HG02610 (cell line): Measurements from ENCODE around the gene ST6GALNAC6.
"Not testable (repeated sequence)": the region's sequence is repeated elsewhere in the genome, so short reads cannot be mapped to it uniquely, and the experiment has no call there.

Experiments
- ATAC-seq: cut with Tn5 transposase; IDR thresholded peaks from one replicate; pipeline ENCODE4 v1.9.1; 2021; ENCODE audit warnings: mild to moderate bottlenecking, moderate library complexity; ENCODE audit not compliant: unreplicated experiment

Gene ST6GALNAC6

DNA sequence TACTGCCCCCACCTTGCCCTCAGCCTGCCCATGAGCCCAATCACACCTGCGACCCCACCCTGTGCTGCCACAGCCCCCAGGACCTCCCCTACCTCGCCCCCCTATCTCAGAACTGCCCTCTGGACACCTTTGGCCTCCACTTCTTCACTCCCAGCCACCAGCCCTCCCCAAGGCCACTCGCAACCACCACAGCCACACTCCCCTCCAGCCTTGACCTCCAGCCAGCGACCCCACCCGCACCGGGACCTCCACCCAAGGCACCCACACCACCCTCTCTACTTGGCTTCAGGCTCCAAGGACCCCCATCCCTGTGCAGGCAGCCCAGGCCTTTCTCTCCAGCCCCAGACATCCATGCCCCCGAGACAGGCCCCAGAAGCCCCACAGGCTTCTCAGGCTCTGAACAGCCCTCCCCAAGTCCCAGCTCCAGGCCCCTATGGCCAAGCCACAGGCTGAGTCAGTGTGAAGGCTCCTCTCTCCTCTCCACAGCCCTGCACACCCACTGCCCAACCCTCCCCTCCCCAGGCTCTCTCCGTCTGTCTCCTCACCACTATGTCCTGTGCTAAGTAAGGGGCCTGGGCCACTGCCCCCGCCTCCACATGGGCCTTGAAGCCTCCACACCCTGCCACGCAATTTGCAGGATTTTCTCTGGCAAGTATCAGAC is 24.0 kb downstream of the ST6GALNAC6 start:
- ATAC-seq, result no peak

DNA sequence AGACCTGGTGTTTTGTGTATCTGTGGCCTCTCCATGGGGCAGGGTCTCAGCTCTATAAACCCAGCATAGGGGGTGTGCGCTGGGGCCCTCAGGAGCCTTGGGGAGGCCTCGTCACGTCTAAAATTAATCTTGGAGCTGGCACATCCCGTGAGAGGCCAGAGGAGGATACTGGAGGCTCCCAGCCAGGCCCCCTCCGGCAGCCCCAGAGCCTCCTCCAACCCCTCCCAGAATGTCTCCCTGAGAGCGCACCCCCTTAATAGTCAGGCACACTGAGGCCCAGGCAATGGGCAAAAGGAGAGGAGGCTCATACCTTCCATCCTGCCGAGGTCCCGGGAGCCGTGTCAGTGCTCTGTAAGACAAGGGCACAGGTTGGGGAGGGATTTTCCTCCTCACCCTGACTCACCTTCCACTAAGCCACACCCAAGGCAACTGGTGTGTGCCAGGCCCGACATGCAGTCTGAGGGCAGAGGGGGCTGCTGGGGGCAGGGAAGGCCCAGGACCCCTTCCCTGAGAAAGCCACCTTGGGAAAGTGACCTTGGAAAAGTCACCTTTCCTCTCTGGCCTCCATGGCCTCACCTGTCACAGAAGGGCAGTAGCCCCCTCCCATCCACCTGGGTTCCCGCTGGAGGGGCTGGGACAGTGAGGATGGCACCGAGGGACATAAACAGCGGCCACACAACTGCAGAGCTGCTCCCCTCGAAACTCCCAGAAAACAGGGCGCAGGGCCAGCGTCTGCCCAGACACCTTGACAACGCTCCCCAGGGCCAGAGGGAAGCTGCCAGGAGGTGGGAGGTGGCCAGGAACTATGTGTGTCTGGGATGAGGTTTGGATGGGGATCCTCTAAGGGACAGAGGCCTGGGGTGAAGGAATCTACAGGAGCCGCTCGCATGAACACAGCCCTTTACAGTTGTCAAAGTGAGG is 24.8 kb downstream of the ST6GALNAC6 start:
- ATAC-seq, result no peak

- ATAC-seq, result no peak
Measured at GRCh38 chr9:127873886-127874285, 25.5 kb downstream of the ST6GALNAC6 start.

- ATAC-seq, result no peak
Measured at GRCh38 chr9:127873223-127873691, 26.1 kb downstream of the ST6GALNAC6 start.

GRCh38 chr9:127872369-127873222 is 26.8 kb downstream of the ST6GALNAC6 start:
- no peak for ATAC-seq

DNA sequence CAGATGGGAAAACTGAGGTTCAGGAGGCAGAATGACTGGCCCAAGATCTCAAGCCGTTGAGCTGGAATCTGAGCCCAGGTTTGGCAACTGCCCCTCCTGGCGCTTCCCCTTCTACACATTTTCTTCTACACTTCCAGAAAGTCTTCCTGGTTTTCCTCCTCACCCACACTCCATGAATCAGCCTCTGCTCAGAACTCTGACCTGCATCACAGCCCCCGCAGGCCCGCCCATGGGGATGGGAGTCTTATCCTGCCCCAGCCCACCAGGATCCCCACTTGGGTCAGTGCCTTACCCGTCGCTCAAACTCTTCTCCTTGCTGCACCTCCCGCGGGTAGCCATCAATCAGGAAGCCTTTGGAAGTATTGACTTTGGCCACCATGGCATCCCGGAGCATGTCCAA is 27.9 kb downstream of the ST6GALNAC6 start:
- no peak for ATAC-seq

DNA sequence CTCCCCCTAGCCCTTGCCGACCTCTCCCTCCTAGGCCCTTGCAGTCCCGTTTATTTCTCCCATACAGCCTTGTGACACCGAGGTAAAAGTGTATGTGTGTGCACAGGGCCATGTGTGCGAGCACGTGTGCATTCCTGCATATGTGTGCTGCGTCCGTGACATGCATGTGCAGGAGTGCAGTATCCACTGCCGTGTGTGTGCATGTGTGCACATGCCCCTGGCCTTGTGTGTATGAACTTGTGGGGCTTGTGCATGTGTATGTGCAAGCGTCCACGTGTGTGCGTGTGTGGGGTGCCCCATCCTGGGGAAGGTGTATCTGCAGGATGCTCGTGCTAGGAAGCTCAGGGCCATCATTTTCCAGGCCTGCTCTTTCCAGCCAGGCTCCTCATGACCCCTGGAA is 28.5 kb downstream of the ST6GALNAC6 start:
- no peak for ATAC-seq

DNA sequence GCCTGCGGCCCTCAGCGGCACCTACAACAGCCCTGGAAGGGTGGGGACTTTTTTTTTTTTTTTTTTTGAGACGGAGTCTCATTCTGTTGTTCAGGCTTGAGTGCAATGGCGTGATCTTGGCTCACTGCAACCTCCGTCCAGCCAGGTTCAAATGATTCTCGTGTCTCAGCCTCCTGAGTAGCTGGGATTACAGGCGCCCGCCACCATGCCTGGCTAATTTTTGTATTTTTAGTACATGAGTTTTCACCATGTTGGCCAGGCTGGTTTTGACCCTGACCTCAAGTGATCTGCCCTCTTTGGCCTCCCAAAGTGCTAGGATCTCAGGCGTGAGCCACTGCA is 29.3 kb downstream of the ST6GALNAC6 start:
- ATAC-seq, result not testable (repeated sequence)

- peak; percentile 58 for ATAC-seq
Measured at GRCh38 chr9:127869310-127870152, 29.9 kb downstream of the ST6GALNAC6 start.

DNA sequence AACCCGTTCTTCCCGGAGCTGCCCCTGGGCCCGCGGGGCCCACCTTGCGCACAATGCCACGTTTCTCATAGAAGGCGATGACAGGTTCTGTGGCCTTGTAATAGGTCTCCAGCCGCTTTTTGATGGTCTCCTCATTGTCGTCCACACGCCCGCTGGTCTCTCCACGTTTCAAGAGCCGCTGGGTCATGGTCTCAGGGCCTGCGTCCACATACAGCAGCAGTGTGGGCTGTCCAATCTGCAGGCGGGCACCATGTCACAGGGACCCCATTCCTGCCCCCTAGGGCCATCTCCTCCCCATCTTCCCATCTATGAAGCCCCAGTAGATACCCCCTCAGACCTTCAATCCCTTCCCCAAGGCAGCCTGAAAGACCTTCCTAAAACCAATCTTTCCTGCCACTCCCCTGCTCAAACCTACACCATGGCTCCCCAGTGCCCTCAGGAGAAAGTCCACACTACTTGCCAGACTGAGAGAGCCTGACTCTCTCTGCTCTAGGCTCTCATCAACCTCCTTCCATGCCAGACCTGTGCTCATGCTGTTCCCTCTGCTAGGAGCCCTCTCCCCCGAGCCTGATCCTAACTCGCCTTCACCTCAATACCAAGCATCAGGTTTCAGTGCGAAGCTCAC is 31.0 kb downstream of the ST6GALNAC6 start:
- ATAC-seq, result no peak

GRCh38 chr9:127867356-127868277 is 31.8 kb downstream of the ST6GALNAC6 start:
- ATAC-seq, result no peak

- no peak for ATAC-seq
Measured at GRCh38 chr9:127866535-127866934, 32.9 kb downstream of the ST6GALNAC6 start.

- ATAC-seq, result no peak
Measured at GRCh38 chr9:127865645-127866464, 33.5 kb downstream of the ST6GALNAC6 start.

DNA sequence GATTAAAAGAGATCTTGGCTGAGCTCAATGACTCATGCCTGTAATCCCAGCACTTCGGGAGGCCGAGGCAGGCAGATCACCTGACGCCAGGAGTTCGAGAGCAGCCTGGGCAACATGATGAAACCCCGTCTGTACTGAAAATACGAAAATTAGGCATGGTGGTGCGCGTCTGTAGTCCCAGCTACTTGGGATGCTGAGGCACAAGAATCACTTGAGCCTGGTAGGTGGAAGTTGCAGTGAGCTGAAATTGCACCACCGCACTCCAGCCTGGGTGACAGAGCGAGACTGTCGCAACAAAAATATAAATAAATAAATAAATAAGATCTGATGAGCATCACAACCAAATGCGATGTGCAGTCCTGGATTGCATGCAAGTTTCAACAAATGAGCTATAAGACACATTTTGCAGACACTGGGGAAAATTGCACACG is 36.2 kb downstream of the ST6GALNAC6 start:
- no peak for ATAC-seq

DNA sequence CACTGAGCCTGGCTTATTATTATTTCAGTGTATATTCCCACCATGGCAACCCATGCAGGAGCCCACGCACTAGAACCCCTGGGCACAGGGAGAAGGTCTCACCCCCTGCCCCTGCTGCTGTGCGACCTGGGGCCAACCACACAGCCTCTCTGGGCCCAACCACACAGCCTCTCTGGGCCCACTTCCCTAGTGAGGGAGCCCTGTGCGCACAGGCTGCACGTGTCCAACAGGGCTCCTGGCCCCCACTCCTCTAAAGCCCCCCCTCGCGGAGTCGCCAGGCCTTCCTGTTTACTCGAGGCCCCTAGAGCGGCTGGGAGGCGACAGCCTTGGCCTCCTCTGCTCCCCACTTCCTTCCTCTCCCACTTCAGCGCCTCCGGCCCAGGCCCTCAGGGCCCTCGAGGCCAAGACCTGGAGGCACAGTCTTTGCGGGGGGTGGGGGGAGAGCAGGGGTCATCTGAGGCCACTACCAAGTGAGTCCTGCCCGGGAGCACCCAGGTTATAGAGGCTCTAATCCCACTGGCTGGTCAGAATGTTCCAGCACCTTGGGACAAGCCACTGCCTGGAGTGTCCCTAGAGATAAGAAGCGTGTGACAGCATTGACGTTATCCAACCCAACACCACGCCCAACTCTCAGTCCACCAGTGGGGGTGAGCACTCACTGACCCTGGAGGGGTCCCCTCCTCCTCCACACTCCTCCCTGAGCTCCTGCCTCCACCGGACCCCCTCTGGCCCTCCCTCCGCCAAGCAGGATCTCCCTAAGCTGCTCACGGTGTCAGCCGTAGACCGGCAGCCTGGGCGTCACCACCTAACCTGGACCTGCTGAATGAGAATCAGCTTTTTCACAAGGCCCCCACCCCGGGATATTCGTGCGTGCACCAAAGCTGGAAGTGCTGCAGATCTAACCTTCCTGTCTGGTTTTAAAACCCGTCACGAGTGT is 37.1 kb downstream of the ST6GALNAC6 start:
- no peak for ATAC-seq

- no peak for ATAC-seq
Measured at GRCh38 chr9:127860779-127861178, 38.6 kb downstream of the ST6GALNAC6 start.

GRCh38 chr9:127860260-127860659 is 39.1 kb downstream of the ST6GALNAC6 start:
- ATAC-seq, result no peak
